ENCODE data around the gene F2. TPM values are rescaled to one million over a fixed set of nuclear protein-coding genes. Genes with fewer than 3 reads are reported as not detected.

F2 gene
- total RNA-seq, 1 experiment from 2014 or later: 0.47 TPM

DNA sequence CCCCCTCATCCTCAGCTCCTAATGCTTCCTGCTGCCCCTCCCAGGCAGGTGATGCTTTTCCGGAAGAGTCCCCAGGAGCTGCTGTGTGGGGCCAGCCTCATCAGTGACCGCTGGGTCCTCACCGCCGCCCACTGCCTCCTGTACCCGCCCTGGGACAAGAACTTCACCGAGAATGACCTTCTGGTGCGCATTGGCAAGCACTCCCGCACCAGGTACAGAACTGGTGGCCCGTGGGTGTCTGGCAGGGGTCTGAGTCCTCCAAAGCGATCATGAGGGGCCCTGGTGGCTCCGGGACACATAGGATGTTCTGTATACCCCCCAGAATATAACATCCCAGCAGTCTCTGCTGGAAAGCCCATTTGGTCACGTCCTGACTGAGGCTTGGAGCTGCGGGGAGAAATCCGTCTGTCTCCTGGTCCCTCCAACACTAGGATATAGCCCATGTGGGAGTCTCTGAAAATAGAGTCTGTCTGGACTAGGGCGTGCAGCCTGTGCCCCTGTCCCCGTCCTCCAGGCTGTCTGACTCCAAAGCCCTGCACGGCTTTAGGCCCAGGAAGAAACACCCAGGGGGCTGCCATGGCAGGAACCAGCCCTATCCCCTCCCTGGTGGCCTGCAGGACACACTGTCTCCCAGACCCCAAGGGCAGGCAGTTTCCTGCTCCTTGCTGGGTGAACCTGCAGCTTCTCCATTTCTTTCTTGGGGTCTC is 9.1 kb downstream of the F2 start:
- H3K9me3 ChIP-seq (ENCODE audit: control insufficient read depth in 1 of 2, insufficient read depth in 1 of 2, low read depth in 1 of 2, low read length in 2 of 2): no peaks in the 10 kb centered on the region
- no peak overlapping the region for H2AFZ ChIP-seq (ENCODE audit: low read depth, low read length, poor library complexity, severe bottlenecking)
- no peak for DNase-seq (ENCODE audit: low read depth, low spot score)
- CTCF ChIA-PET: no interaction called here
- BruUV-seq (replicated peaks): no TSS peak
- no peak for TF ChIP-seq TCF7L2 (IDR thresholded peaks at IDR 0.05; ENCODE audit: borderline replicate concordance, extremely low read depth, insufficient read depth, insufficient read length)
- no peak for TF ChIP-seq SP1 (IDR thresholded peaks at IDR 0.05; ENCODE audit: low read depth)
- no peak for TF ChIP-seq EZH2 (IDR thresholded peaks at IDR 0.05)
- TF ChIP-seq, protein P1, sequence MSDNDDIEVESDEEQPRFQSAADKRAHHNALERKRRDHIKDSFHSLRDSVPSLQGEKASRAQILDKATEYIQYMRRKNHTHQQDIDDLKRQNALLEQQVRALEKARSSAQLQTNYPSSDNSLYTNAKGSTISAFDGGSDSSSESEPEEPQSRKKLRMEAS (IDR thresholded peaks at IDR 0.05): no peak
- TF ChIP-seq ZNF274 (IDR thresholded peaks at IDR 0.05; ENCODE audit: low read depth, low read length): no peak
- TF ChIP-seq, protein P2, sequence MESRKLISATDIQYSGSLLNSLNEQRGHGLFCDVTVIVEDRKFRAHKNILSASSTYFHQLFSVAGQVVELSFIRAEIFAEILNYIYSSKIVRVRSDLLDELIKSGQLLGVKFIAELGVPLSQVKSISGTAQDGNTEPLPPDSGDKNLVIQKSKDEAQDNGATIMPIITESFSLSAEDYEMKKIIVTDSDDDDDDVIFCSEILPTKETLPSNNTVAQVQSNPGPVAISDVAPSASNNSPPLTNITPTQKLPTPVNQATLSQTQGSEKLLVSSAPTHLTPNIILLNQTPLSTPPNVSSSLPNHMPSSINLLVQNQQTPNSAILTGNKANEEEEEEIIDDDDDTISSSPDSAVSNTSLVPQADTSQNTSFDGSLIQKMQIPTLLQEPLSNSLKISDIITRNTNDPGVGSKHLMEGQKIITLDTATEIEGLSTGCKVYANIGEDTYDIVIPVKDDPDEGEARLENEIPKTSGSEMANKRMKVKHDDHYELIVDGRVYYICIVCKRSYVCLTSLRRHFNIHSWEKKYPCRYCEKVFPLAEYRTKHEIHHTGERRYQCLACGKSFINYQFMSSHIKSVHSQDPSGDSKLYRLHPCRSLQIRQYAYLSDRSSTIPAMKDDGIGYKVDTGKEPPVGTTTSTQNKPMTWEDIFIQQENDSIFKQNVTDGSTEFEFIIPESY (IDR thresholded peaks at IDR 0.05; ENCODE audit: extremely low read depth, insufficient replicate concordance, low read length): no peak
- no peak for TF ChIP-seq ZFX (IDR thresholded peaks at IDR 0.05)
- TF ChIP-seq CEBPB (IDR thresholded peaks at IDR 0.05; ENCODE audit: low read depth): no peak
- TF ChIP-seq, protein P3, sequence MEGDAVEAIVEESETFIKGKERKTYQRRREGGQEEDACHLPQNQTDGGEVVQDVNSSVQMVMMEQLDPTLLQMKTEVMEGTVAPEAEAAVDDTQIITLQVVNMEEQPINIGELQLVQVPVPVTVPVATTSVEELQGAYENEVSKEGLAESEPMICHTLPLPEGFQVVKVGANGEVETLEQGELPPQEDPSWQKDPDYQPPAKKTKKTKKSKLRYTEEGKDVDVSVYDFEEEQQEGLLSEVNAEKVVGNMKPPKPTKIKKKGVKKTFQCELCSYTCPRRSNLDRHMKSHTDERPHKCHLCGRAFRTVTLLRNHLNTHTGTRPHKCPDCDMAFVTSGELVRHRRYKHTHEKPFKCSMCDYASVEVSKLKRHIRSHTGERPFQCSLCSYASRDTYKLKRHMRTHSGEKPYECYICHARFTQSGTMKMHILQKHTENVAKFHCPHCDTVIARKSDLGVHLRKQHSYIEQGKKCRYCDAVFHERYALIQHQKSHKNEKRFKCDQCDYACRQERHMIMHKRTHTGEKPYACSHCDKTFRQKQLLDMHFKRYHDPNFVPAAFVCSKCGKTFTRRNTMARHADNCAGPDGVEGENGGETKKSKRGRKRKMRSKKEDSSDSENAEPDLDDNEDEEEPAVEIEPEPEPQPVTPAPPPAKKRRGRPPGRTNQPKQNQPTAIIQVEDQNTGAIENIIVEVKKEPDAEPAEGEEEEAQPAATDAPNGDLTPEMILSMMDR (IDR thresholded peaks at IDR 0.05 in 2 of 3, conservative IDR thresholded peaks at IDR 0.05 in 1 of 3; ENCODE audit: borderline replicate concordance in 1 of 3, insufficient read depth in 1 of 3, low read depth in 2 of 3, low read length in 2 of 3): no peak
- TF ChIP-seq EGR1 (IDR thresholded peaks at IDR 0.05; ENCODE audit: low read depth): no peak
- TF ChIP-seq CBX3 (IDR thresholded peaks at IDR 0.05; ENCODE audit: low read depth): no peak
- TF ChIP-seq SIN3A (IDR thresholded peaks at IDR 0.05; ENCODE audit: low read depth): no peak
- TF ChIP-seq EZH2phosphoT487 (IDR thresholded peaks at IDR 0.05; ENCODE audit: borderline replicate concordance): no peak
- no peaks in the 10 kb centered on the region for H3K4me1 ChIP-seq (ENCODE audit: control insufficient read depth in 1 of 2, insufficient read depth in 2 of 2, low read length in 2 of 2)
- H3K9ac ChIP-seq (ENCODE audit: low read length): no peak overlapping the region
- no peaks in the 10 kb centered on the region for H4K20me1 ChIP-seq (ENCODE audit: insufficient read depth)
- no peak overlapping the region for H3K27ac ChIP-seq (ENCODE audit: low read depth, low read length)
- RAD21 ChIA-PET (ENCODE audit: low non-redundant PET in 1 of 2, low total read pairs in 2 of 2, uncharacterized antibody in 2 of 2, unreplicated experiment in 2 of 2): no interaction called here
- H3K27me3 ChIP-seq (ENCODE audit: insufficient read depth, low read length): no peaks in the 10 kb centered on the region
- no peak overlapping the region for H3K4me3 ChIP-seq (replicated peaks in 1 of 2; ENCODE audit: low read depth in 1 of 2, low read length in 2 of 2)
- H3K36me3 ChIP-seq (ENCODE audit: control insufficient read depth in 1 of 2, insufficient read depth in 2 of 2, low read length in 2 of 2): no peaks in the 10 kb centered on the region
- no peak for ATAC-seq
- intact Hi-C loops (cut with micrococcal nuclease): no loop called here
- H3K9me2 ChIP-seq (ENCODE audit: insufficient read depth): no peaks in the 10 kb centered on the region
- no peaks in the 10 kb centered on the region for H3K79me2 ChIP-seq (ENCODE audit: insufficient read depth, low read length)
- no peak overlapping the region for H3K4me2 ChIP-seq (ENCODE audit: low read length)
- POLR2A ChIA-PET: no interaction called here
